Cerebellar nuclear complex (tissue), 1 donor: Measurements from ENCODE around the gene IL10.
"Not testable (repeated sequence)": the region's sequence is repeated elsewhere in the genome, so short reads cannot be mapped to it uniquely, and the experiment has no call there.

Experiments used
- DNase-seq, 2 experiments: peaks; one replicate each; lab custom pipeline; 2025; lab: John Stamatoyannopoulos, UW

The IL10 gene

DNA sequence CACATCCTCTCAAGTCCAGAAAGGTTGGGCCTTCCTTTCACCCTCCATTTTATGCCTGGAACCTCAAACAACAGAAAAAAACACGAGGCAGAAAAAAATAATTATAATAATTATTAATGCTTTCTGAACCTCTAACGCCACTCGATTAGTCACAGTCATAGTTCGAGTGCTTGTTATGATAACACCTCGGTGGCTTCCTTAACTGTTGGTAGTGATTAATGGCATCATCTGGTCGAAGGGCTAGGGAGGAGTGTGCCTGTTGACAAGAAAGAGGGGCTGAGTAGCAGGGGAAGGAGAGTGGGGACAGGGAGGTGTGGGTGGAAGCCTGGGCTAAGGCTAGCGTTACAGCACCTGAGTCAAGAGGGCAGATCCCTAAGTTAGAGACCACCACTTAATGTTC is 21.3 kb upstream of the IL10 start:
- no peak for DNase-seq

DNA sequence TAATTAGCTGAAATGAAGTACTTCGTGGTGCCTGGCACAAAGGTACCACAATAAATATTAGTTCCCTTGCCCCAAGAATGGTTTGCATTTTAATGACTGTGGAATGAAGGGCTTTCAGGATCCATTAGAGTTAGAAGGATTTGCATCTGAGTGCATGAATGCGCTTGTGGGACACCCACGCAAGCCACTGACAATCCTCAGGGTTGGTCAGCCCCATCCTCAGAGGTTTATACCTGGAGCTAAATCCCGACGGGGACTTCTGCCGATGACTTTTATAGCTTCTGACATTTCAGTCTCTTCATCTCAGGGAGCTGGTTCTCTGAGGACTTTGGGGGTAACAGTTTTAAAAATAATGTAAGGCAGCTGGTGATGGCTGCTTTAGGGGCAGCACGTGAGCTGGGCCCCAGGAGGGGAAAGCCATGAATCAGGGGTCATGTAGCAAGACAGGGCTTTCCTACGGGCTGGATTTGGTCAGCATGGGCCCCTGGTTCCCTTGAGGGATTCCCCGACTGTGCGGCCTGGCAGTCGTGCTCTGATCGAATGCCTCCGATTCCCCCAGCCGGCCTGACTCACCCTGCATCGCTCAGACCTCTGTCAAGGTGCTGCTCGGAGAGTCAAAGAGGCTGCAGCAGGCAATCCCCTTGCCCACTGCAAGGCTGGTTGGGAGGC is 20.8 kb upstream of the IL10 start:
- no peak for DNase-seq

DNA sequence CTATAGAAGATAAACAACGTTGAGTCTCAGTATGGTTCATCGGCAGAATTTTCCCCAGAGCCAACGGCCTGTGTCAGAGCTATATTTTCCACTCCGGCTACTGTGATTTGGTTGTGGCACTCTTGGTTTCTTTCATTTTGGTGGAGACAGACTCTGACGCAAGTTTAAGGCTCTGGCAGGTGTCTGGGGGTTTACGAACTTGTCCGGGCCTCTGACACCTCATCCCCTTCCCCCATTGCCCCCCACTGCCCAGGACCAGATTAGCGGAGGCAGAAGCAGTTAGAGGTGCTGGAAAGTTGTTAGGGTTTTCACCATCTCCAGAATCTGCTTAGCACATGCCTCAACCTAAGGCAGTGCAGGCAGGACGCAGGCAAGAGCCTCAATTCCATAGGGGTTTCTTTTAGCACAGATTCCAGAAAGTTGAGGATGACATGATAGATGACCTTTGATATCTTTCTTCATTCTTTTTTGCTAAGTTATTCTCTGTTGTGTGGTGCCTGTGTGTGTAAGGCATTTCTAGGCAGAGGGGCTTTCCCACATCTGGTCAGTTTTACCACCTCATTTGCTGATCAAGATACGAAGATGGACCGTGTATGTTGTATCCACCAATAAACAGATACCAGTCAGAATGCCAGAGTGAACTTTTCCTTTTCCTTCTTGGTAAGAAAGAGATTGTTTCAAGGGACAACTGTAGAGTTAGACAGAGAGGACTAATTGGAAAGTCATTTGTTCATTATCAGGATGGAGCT is 18.4 kb upstream of the IL10 start:
- DNase-seq, result no peak

DNA sequence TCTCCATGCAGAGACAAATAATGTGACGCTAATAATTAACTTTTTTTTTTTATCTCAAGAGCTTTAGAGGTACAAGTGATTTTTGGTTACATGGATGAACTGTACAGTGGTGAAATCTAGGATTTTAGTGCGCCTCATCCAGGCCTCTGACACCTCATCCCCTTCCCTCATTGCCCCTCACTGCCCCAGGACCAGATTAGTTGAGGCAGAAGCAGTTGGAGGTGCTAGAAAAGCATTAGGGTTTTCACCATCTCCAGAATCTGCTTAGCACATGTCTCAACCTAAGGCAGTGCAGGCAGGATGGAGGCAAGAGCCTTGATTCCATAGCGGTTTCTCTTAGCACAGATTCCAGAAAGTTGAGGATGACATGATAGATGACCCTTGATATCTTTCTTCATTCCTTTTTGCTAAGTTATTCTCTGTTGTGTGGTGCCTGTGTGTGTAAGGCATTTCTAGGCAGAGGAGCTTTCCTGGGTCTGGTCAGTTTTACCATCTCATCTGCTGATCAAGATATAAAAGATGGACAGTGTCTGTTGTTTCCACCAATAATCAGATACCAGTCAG is 16.3 kb upstream of the IL10 start:
- DNase-seq, result no peak

DNA sequence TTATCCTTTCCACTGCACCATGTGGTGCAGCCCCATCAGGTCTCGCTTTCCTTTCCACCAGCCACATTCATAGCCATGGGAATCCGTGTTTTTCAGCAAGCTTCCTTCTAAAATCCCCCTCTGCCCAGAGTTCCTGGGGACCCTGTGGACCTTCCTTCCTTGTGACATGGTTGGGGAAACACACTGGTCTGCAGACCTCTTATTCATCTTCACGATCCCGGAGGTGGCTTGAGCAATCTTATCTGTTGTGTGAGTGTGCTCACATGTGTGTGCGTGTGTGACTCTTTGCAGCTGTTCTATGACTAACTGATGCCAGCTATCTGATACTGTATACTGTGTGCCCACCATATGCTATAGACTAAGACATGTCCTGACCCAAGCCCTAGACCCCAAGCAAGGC is 15.6 kb upstream of the IL10 start:
- no peak for DNase-seq

DNA sequence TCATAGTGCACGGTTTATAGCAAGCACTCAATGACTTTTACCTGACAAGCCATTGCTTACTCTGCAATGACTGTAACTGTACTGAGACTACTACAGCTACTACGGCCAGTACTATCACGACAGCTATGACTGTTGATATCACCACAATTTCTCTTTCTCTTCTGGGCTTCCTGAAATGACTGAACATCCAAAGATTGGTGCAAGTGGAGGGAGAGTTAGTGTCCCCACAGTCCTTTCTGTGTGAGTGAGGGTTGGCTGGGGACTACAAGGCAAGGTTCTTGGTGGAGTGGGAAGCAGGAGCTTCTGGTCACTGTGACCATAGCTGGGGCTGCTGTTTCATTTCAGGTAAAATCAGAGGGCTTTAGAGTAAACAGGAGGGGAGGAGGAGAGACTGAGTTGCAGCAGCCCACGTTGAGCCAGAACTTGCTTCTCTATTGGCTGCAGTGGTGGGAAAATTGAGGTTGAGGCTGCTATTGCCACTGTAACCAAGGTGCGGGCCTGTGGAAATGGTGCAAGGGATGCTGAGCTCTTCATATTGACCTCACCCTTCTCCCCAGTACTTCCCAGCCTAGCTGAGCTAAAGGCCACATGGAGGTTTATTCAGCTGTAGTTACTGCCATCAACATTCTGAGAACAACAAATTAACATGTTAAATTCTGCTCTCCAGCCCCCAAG is 14.1 kb upstream of the IL10 start:
- DNase-seq, result no peak

DNA sequence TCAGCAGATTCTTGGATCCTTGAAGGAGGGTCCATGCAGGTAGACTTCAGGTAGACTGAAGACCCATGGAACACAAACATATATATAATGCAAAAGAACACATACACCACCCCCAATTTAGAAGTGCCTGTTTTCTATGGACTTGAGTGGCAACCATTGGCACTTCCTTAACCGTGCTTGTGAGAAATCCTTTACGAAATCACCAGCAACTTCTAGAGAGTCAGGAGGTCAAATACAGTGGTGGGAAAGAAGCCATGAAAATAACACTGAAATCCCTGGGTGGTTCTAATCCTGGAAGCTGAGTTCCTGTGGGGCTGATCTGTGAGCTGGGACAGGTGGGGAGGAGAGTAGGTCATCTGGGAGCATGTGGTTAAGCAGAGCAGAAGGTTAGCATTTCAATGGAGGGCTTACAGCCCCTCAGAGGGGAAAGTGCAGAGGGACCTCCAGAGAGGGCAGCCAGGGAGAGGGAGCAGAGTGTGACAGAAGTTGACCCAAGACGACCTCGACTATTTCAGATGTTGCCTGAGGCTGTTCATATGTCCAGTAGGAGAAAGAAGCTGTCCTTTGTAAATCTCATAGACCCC is 13.0 kb upstream of the IL10 start:
- no peak for DNase-seq

DNA sequence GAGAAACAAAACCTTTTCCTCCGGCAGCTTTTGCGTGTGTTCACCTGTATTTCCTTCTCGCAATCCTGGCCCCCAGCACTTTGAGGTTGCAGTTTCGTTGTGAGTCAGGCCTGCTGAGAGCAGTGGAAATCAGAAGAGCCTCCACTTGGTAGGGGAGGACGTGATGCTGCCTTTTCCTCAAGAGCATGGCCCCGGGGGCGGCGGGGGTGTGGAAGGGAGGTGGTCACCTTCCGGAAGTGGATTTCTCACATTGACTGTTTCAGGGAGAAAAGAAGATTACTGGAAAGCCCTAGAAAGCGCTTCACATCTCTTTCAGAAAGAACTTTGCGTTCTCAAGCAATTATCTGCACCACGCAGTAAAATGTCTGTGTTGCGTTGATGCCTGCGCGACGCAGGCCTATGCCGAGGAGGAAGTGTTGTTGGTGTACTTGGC is 12.2 kb upstream of the IL10 start:
- DNase-seq, result no peak

DNA sequence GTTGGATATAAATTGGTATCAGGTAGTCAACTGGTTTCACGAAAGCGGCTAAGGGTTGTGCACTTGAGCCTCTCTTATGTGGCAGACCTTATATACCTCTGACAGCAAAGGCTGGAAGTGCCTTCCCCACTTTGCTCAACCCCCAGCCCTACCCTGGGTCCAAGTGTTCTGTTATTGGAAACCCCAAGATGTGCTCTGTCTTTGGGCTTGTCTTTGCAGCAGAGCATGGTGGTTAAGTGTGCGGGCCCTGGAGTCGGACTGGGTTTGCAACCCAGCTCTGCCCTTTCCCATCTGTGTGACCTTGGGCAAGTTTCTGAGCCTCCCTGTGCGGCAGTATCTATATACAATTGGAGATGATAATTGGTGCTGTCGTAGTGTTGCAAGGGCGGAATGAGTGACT is 11.2 kb upstream of the IL10 start:
- DNase-seq, result no peak

DNA sequence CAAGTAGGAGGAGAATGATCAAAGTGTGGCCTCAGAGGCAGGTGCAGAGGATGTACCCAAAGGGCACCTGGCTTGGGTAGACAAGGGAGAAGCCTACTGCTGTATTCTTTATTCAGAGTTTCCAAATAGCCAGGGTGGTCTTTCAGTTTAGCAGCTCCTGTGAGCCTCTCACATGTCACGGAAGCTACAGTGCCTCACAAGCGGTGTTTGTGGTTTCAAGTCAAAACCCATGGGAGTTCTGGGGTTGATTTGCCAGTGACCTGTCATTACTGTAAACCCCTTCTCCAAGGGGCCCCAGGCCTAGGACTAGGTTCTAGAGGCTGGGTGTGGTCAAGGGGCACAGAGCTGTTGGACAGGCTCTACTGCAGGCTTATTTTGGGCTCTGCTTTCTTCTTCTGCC is 10.2 kb upstream of the IL10 start:
- no peak for DNase-seq

DNA sequence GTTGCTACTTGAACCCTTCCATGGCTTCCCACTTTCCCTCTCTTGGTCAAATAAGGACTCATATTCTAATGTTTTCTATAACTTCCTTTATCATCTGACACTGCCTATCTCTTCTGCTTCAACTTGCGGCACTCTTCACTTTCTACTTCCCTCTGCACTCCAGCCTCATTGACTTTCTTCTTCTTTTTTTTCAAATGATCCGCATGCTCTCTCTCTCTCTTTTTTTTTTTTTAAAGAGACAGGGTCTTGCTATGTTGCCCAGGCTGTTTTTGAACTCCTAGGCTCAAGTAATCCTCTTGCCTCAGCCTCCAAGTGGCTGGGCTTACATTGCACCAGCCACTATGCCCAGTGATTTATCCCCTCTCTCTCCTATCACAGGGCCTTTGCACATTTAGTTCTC is 7.3 kb upstream of the IL10 start:
- no peak for DNase-seq

DNA sequence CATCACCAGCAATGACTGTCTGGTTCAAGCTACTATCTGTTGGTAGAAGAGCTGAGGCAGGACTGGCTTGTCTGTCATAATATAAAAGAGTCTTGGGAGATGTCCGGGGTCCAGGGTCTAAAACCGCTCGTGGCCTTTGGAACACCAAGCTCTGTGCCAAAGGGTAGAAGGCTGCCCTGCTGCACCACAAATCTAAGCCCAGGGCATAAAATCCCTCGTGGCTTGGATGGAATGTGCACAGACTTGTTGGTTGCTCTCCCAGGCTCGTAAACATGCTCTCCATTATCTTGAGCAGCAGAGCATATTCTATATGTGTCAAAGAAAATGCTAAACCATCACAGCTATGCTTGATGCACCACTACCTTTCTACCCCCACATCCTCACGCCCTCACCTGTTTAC is 6.6 kb upstream of the IL10 start:
- not testable (repeated sequence) for DNase-seq

DNA sequence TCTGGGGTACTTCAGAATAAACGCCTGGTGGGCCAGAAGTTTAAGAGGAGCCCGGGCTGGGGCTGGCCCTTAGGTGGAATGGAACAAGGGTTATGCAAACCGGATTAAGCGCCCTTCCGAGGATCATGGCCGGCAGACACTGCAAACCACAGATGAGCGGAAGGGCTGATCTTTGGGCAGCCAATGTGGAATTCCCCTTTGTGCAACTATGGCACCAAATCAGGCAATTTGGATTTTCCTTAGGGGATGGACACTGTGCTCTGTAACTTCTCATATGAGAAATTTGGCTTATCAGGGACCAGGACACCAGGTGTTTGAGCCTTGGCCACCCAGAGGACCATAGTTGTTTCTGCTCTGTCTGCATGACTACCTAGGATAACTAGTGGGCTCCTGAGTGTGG is 5.7 kb upstream of the IL10 start:
- no peak for DNase-seq

DNA sequence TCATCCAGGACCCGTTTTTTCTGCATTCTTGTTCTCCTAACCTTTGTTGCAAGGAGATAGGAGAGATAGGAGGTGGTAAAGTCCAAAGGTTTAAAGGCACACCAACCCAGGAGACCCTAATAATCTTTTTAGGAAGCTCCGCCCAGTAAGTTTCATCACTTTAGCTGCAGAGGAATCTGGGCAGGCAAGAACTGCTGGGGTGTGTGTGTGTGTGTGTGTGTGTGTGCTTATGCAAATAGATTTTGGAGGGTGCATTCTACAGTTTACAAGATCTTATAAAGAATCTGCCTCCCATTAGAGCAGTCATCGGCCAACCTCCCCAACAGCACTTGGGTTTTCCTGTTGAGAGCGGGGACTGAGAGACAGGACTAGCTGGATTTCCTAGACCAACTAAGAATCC is 3.9 kb upstream of the IL10 start:
- DNase-seq, result no peak

DNA sequence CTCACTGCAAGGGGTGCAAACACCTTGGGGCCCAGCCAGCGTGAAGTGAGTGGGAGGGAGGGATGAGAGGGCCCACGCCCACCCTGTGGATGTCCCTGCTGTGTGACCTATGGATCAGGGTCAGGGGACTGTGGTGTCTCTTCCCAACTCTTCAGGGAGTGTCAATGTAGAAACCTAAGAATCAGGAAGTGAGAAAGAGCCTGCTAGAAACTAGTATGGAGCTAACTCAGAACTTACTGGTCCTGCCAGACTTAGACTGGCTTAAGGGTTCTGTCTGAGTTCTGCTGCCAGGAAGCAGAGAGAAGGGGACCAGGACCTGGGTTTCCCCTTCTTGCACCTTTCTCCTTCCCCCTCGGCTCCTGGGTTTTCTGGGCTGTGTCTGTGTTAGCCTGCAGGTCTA is 1.8 kb upstream of the IL10 start:
- DNase-seq, result no peak

DNA sequence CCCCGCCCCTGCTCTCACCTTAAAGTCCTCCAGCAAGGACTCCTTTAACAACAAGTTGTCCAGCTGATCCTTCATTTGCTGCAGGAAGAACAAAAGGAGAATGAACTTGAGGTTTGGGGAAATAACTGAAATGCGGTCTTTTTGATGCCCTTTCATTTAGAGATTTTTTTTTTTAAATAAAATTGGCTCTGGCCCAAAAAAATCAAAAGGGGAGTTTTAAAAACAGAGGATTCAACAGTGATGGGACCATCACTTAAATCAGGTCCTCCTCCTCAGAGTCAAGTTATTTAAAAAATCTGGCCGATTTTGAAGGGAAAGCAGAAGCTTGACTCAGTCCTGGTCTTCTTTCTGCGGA is 979 bp downstream of the IL10 start:
- DNase-seq, result no peak

DNA sequence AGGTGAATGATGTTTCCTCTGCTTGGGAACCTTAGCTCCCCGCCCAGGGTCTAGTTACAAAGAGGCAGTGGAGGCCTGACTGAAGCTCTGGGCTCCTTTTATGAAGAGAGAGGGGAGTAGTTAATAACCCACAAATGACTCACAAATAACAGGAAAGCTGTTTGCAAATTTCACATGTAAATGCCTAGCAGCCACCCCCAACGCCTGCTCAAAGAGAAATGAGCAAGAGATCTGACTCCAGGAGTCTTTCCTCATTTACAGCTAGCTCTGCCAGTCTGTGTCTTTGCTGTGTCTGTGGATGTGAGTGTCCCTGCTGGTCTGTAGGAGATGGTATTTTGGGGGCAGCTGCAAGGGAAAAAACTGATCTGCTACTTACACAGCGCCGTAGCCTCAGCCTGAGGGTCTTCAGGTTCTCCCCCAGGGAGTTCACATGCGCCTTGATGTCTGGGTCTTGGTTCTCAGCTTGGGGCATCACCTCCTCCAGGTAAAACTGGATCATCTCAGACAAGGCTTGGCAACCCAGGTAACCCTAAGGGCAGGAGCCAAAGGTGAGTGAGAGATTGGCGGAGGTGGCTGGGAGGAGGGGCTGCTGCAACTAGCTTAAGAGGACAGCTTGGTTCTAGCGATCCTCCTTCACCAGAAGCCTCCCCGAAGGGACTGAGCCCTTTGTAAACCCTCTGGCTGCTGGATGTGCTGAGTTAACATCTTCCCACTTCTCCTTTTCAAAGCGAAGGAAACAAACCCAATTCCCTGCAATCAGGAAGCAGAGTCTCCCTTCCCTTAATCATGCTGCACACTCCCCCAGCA is 1.6 kb downstream of the IL10 start, which contains the start of gene IL19:
TSS of gene IL19 (plus strand) at position 243 of the 807 bp plus-strand sequence. CDS start 65,890 bp downstream, outside the sequence.
- DNase-seq, result no peak

DNA sequence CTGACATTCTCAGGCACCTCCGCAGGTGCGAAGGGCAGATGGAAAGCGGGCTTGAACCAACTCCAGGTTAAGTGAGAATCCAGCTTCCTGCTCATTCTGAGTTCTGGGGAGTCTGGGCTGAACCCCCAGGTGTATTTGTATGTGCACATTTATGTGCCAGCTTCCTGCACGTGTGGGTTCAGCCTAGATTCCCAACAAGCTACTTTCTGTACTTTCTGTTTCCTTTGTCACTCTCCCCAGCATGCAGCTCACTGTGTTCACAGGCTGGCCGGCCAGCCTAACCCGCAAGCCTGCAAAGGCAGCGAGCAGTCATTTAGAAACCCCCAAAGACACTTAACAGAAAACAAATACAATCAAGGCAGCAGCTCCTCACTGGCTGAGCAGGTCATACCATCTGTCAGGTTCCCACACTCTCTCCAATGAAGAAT is 3.0 kb downstream of the IL10 start:
- DNase-seq, result no peak

DNA sequence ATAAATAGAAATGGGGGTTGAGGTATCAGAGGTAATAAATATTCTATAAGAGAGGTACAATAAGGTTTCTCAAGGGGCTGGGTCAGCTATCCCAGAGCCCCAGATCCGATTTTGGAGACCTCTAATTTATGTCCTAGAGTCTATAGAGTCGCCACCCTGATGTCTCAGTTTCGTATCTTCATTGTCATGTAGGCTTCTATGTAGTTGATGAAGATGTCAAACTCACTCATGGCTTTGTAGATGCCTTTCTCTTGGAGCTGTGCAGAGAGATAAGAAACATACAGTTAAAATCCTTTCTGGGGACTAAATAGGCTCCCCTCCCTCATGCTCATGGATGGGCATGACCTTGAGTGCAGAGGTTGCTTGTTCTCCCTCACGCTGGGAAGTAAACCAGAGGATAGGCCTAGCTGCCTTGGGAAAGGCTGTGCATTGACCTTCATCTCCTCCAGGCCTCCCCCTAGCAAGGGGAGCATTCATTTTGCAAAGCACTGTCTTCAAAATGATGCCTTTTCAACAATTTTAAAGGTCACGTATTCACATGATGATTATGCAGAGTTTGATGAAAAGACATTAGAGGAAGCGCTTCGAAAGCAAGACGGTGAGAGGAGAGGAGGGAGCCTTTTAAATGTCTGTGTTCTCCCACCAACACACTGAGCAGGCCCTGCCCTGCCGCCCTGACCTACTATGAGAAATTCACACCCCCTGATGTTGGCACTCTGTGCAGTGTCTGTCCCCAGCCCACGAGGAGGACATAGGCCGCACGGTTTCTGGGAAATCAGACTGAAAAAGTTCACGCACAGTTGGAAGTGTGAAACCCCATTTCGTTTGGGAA is 3.6 kb downstream of the IL10 start:
- DNase-seq, result no peak

DNA sequence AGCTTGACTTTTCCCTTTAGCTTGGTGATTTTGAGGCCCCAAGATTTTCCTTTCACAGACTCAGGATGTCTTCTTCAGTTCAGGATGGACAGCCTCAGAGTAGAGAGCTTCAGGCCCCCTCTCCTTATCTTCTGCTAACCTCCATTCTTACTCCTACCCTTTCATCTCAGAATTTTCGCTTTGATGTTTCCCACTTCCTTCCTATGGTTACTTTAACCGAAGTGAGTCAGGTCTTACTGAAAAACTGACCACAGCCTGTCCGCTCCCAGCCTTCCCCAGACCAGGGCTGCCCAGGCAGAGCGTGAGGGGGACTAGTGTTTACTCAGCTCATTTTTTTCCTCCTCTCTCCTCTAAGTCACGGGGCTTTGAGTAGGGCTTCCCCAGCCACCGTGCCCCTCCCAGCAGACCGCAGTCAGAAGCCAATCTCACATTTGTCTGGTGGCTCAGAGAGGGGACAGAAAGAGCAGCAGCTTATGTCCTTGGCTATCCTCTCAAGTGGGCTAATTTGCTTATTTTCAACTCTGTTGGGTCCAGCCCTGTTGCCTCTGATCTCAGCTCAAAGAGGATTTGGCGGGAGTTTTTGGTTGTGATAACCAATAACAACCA is 5.9 kb downstream of the IL10 start:
- no peak for DNase-seq
